Thoracic aorta (tissue), 2 donors: ENCODE measurements around the gene ANO10. TPM values are rescaled to one million over a fixed set of nuclear protein-coding genes. Genes with fewer than 3 reads are reported as not detected.

ENCODE experiments used
- ATAC-seq: fragments of 150-250 bp; one replicate; pipeline ENCODE4 v1.8.0; 2017; ENCODE audit warnings: low read depth; ENCODE audit not compliant: insufficient number of reproducible peaks, low FRiP score
- DNase-seq: peaks from one replicate; pipeline ENCODE4 v3.0.0-alpha.2; 2020; ENCODE audit warnings: low spot score
- H3K27ac ChIP-seq, 2 donors: fragments of 200-600 bp; sonication (generic); 1 replicate in 1 of 2; 2 replicates in 1 of 2; pipeline ENCODE4 v1.5.1; 2016; ENCODE audit warnings: mild to moderate bottlenecking in 2 of 2, moderate library complexity in 2 of 2
- H3K27me3 ChIP-seq: fragments of 200-600 bp; sonication (generic); replicated peaks from 2 replicates; pipeline ENCODE4 v1.6.0; 2016; ENCODE audit warnings: mild to moderate bottlenecking; ENCODE audit not compliant: insufficient read depth
- H3K36me3 ChIP-seq: fragments of 200-600 bp; sonication (generic); one replicate; pipeline ENCODE4 v1.5.1; 2016
- H3K4me1 ChIP-seq, 2 donors: fragments of 200-600 bp; sonication (generic); 1 replicate in 1 of 2; 2 replicates in 1 of 2; pipeline versions ENCODE4 v1.5.1 to v1.6.0; 2016; ENCODE audit warnings: low read depth in 2 of 2, mild to moderate bottlenecking in 1 of 2; ENCODE audit not compliant: control insufficient read depth in 1 of 2
- H3K4me3 ChIP-seq: fragments of 200-600 bp; sonication (generic); 2 replicates; pipeline ENCODE4 v1.5.1; 2016; ENCODE audit warnings: mild to moderate bottlenecking
- H3K9me3 ChIP-seq: fragments of 200-600 bp; sonication (generic); 2 replicates; pipeline ENCODE4 v1.5.1; 2016
- CTCF ChIP-seq: fragments of 200-600 bp; sonication (generic); IDR thresholded peaks from one replicate; pipeline ENCODE4 v1.5.1; 2019; ENCODE audit warnings: antibody characterized with exemption
- total RNA-seq, 2 donors: library from RNA; depleted of rRNA; stranded (reverse); fragments of >200 nt; gene quantifications; one replicate each; pipeline versions ENCODE4 v1.1.0 to v1.2.3, GENCODE V29; 2016

ANO10 gene
- total RNA-seq, 2 donors from 2014 or later = 22.4 to 23.2 TPM

- no peak for TF ChIP-seq CTCF
- no peak overlapping the region for H3K4me3 ChIP-seq
- no peaks in the 10 kb centered on the region for H3K27me3 ChIP-seq
- DNase-seq = no peak
- no peak overlapping the region for H3K27ac ChIP-seq
- H3K36me3 ChIP-seq = peaks cover 41% of the 10 kb centered on the region
- H3K9me3 ChIP-seq = peaks cover 6% of the 10 kb centered on the region
- ATAC-seq = no peak
- no peaks in the 10 kb centered on the region for H3K4me1 ChIP-seq
Measured at GRCh38 chr3:43346978-43347749, 274.6 kb downstream of the ANO10 start.

GRCh38 chr3:43345877-43346276, 275.9 kb downstream of the ANO10 start:
- H3K4me1 ChIP-seq = no peaks in the 10 kb centered on the region
- H3K9me3 ChIP-seq = no peaks in the 10 kb centered on the region
- no peak overlapping the region for H3K4me3 ChIP-seq
- no peaks in the 10 kb centered on the region for H3K27me3 ChIP-seq
- ATAC-seq (no peak), DNase-seq (no peak)
- peaks cover 41% of the 10 kb centered on the region for H3K36me3 ChIP-seq
- H3K27ac ChIP-seq = no peak overlapping the region
- TF ChIP-seq CTCF = no peak

GRCh38 chr3:43345246-43345645, 276.6 kb downstream of the ANO10 start:
- Histone ChIP-seq H3K4me1 (no peaks in the 10 kb centered on the region), H3K36me3 (peaks cover 43% of the 10 kb centered on the region), H3K27me3 (no peaks in the 10 kb centered on the region), H3K4me3 (no peak overlapping the region), H3K27ac (no peak overlapping the region), H3K9me3 (no peaks in the 10 kb centered on the region)
- no peak for ATAC-seq
- TF ChIP-seq CTCF = no peak
- DNase-seq = no peak

GRCh38 chr3:43344520-43344919, 277.3 kb downstream of the ANO10 start:
- Histone ChIP-seq H3K4me1 (no peaks in the 10 kb centered on the region), H3K27me3 (no peaks in the 10 kb centered on the region), H3K36me3 (peaks cover 43% of the 10 kb centered on the region), H3K4me3 (no peak overlapping the region), H3K27ac (no peak overlapping the region), H3K9me3 (no peaks in the 10 kb centered on the region)
- ATAC-seq (no peak), DNase-seq (no peak)
- no peak for TF ChIP-seq CTCF

GRCh38 chr3:43343815-43344214, 278.0 kb downstream of the ANO10 start:
- Histone ChIP-seq H3K27me3 (no peaks in the 10 kb centered on the region), H3K27ac (no peak overlapping the region), H3K36me3 (peaks cover 42% of the 10 kb centered on the region), H3K9me3 (peaks cover 4% of the 10 kb centered on the region), H3K4me3 (no peak overlapping the region), H3K4me1 (no peaks in the 10 kb centered on the region)
- ATAC-seq = no peak
- DNase-seq = no peak
- TF ChIP-seq CTCF = no peak
